Left lobe of liver (tissue), 2 donors: Measurements from ENCODE around the gene F7. TPM values are rescaled to one million over a fixed set of nuclear protein-coding genes. Genes with fewer than 3 reads are reported as not detected.
"Not testable (repeated sequence)": the region's sequence is repeated elsewhere in the genome, so short reads cannot be mapped to it uniquely, and the experiment has no call there.

Experiments
- ATAC-seq: fragments of 200-7000 bp; cut with Tn5 transposase; one replicate; pipeline ENCODE4 v1.9.1; 2020; ENCODE audit warnings: mild to moderate bottlenecking, moderate library complexity
- DNase-seq: peaks from one replicate; pipeline ENCODE4 v3.0.0-alpha.2; 2020; ENCODE audit warnings: low spot score
- total RNA-seq: library from RNA; stranded (reverse); gene quantifications from one replicate; pipeline ENCODE4 v1.2.1, GENCODE V29; 2021
- donor health status: DM: no; HTN: no; CAD: no; lungs with moderate emphysema.
- donor health status: DM: no; HTN: yes; CAD: no.

Gene F7
- total RNA-seq, 1 donor from 2014 or later, result 99.6 TPM

DNA sequence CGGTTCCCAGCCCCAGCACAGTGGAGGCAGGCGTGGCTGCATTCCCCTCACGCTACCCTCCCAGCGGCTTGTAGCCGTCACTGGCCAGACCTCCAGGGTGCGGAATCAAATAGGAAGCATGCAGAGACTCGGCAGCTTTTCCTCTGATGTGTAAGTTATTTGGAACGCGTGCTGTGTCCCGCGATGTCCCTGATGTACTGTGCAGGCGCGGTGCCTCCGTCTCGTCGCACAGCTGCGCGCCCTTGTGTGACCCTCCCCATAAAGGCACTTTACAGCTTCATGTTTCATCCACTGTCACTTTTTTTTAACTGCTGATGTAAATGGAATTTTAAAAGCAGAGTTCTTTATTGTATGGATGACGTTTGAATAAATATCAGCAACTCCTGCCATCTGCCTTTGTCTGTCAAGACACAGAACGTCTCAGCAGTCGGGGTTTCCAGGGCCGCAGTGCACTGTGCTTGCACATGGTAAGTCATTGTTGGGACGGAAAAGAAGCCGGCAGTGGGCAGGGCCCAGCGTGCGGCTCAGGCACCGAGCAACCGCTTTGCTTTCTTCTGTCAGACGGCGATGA lies 7.3 kb upstream of the F7 start:
- ATAC-seq (no peak), DNase-seq (no peak)

DNA sequence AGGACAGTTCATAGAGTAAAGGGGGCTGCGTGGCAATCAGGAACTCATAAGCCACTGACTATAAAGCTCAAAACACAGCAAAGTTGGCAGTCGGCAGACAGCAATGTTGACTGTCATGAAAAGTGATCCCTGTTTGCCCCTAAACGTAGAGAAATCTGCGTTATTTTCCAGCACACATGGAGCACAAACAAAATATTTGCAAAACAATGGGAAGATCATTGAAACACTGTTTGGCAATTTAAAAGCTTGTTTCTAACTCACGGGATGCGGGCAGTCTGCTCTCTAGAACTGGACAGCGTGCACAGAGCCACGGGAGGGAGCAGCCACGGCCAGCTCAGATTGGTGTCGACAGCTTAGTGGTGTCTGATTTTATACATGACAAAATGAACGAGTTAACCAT lies 6.4 kb upstream of the F7 start:
- ATAC-seq (no peak), DNase-seq (no peak)

DNA sequence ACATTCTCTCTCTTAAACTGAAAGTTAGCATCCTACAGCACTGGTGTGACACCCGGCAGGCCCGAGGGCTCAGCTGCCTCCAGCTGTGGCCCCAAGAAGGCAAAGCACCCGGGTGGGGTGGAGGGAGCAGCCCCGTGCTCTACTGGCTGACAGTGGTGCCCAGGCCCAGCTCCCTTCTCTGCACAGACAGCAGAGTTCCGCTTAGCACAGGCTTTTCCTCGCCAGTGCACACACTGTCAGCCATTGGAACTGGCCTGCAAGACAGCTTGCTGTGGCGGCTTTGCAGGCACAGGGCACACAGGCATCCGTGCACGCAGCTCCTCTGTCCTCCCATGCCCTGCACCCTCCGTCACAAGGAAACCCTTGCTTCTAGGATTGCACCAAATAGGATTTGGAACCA lies 3.3 kb upstream of the F7 start:
- ATAC-seq, DNase-seq: not testable (repeated sequence)

DNA sequence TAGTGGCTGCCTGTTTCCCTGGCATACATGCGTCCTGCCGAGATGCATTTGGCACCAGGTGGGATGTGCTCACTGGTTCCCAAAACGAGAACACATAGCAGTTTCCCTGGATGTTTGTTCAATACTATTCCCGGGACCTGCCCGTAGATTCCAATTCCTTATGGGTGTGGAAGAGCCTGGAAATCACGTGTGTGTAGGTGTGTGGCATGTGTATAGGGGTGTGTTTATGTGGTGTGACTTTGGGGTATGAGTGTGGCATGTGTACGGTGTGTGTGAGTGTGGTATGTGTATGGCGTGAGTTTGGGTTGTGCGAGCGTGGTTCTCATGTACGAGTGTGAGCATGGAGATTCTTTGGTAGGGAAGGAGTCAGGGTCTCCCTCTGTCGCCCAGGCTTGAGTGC lies 2.9 kb upstream of the F7 start:
- no peak for ATAC-seq
- no peak for DNase-seq

DNA sequence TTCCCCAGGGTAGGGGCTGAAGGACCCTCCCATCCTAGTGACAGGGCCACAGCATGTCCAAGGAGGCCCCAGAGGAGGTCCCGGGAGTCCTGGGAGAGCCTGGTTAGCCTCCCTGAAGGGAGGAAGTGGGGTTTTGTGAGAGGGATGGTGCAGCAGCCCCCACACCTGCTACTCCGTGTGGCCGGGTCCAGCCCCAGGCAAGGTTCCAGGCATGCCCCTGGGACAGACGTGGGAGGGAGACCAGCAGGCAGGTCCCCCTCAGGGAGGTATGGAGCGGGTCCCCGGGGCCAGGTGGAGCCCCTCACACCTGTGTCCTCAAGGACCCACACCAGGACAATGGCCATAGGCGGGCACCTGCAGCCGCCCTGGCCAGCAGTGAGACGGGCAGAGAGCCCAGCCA lies 1.9 kb upstream of the F7 start:
- DNase-seq (no peak), ATAC-seq (no peak)

DNA sequence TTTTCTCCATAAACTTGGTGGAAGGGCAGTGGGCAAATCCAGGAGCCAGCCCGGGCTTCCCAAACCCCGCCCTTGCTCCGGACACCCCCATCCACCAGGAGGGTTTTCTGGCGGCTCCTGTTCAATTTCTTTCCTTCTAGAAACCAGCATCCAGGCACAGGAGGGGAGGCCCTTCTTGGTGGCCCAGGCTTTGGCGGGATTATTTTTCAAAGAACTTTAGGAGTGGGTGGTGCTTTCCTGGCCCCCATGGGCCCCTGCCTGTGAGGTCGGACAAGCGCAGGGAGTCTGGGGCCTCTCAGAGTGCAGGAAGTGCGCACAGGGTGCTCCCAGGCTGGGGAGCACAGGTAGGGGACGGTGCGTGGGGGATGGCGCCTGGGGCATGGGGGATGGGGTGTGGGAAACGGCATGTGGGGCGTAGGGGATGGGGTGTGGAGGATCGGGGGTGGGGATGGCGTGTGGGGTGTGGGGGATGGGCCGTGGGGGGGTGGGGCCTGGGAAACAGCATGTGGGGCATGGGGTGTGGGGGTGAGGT lies 396 bp downstream of the F7 start:
- DNase-seq, result no peak
- ATAC-seq, result peak; percentile 36

DNA sequence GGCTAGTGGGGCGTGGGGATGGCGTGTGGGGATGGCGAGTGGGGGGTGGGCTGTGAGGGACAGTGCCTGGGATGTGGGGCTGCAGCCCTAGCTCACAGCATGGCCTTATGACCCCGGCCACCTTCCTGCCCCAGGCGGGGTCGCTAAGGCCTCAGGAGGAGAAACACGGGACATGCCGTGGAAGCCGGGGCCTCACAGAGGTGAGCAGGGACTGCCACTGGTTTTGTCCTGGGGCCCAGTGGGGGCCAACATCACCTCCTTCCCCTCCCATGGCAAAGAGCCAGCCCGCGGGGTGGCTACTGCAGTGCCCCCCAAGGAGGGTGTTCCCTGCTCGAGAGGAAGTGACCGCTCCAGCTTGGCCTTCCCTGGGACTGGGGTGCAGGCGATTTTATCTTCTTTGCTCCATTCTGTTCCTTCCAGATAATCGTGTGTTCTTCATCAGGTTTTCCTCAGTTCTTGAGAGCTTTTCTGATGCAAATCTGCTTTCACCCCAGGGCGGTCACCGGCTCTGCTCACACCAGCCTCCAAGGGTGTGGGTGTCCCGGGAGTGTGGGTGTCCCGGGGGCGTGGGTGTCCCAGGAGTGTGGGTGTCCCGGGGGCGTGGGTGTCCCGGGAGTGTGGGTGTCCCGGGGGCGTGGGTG lies 1.2 kb downstream of the F7 start:
- DNase-seq, result no peak
- ATAC-seq, result no peak

DNA sequence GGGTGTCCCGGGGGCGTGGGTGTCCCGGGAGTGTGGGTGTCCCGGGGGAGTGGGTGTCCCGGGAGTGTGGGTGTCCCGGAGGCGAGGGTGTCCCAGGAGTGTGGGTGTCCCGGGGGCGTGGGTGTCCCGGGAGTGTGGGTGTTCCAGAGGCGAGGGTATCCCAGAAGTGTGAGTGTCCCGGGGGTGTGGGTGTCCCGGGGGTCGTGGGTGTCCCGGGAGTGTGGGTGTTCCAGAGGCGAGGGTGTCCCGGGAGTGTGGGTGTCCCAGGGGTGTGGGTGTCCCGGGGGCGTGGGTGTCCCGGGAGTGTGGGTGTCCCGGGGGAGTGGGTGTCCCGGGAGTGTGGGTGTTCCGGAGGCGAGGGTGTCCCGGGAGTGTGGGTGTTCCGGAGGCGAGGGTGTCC lies 2.9 kb downstream of the F7 start:
- ATAC-seq, DNase-seq: not testable (repeated sequence)

DNA sequence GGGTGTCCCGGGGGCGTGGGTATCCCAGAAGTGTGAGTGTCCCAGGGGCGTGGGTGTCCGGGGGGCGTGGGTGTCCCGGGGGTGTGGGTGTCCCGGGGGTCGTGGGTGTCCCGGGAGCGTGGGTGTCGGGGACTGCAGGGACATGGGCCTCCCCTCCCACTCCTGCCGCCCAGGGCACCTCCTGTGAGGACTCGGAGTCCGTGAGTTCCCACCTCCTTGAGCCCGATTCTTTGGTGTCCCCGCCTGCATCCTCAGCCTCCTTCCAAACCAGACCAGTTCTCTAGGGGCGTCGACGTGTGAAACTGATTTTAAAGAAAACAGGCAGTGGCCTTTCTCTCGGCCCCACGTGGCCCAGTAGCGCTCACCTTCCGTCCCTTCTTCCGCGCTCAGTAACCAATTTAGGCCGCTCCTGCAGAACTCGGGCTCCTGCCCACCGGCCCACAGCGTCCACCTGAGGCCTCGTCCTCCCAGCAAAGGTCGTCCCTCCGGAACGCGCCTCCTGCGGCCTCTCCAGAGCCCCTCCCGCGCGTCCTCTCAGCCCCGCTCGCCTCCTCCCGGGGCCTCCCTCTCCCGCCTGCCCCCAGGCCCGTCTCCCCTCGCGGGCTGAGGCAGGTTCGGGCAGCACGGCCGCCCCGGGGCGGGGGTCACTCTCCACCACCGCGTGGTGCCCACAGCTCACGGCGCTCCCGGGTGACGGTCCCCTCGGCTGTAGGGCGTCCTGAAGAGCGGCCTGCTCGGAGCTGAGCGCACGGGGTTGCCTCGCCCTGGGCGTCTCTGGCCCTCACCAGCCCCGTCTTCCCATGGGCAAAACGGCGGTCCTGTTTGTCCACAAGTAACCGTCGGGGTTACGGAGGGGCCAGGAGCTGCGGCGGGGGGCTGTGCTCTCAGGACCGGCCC lies 3.8 kb downstream of the F7 start:
- ATAC-seq (no peak), DNase-seq (no peak)

DNA sequence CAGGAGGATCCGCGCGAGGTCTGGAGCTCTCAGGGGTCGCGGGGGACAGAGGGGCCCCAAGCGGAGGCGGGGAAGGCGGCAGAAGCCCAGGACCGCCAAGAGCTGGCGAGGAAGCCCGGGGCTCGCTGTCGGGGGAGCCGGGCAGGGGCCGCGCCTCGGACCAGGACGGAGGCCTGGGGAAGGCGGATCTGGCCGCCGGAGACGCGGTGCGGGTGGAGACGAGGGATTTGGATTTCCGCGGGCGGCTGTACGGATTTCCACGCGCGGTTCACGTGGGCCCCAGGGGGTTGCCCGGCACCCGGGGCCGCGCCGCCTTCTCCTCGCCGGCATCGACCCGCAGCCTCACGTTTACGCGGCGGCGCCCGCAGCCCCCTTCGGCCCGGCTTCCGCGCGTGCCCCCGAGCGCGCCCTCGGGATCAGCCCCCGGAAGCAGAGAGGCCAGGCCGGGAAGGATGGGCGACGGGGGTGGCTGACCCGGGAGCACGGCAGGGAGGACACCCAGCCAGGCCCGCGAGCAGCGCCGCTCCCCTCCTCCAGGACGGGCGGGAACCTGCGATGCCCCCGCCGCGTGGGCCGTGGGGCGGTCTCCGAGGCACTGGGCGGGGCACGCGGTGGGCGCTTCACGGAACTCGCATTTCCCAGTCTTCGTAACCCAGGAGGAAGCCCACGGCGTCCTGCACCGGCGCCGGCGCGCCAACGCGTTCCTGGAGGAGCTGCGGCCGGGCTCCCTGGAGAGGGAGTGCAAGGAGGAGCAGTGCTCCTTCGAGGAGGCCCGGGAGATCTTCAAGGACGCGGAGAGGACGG lies 4.7 kb downstream of the F7 start:
- DNase-seq (peak; percentile 38), ATAC-seq (no peak)

DNA sequence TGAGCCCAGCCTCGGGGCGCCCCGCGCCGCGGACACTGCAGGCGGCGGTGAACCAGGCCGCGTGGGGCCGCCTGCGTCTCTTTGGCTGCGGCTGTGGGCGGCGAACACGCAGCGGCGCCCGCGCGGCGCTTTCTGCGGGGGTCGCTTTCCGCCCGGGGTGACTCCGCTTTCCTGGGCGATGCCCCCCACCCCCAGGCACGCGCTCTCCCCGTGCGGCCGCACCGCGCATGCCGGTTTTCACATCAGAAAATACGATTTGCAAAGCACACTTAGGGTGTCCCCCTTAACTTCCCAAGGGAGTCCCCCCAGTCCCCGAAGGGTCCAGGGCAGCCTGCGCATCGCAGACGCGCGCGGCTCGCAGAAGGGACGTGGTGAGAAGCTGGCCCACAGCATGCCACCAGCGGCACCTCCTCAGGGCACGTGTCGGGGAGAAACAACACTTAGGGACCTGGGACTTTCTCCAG lies 5.3 kb downstream of the F7 start:
- ATAC-seq (no peak), DNase-seq (peak; percentile 40)

DNA sequence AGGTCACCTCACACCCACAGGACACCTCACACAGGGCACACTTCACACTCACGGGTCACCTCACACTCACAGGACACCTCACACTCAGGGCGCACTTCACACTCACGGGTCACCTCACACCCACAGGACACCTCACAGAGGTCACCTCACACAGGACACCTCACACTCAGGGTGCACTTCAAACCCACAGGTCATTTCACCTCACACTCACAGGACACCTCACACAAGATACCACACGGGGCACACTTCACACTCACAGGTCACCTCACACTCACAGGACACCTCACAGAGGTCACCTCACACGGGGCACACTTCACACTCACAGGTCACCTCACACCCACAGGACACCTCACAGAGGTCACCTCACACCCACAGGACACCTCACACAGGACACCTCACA lies 6.2 kb downstream of the F7 start:
- ATAC-seq, result not testable (repeated sequence)
- DNase-seq, result peak; percentile 33

DNA sequence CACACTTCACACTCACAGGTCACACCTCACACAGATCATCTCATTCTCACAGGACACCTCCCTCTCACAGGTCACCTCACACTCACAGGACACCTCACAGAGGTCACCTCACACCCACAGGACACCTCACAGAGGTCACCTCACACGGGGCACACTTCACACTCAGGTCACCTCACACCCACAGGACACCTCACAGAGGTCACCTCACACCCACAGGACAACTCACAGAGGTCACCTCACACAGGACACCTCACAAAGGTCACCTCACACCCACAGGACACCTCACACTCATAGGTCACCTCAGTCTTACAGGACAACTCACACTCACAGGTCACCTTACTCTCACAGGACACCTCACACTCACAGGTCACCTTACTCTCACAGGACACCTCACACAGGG lies 6.9 kb downstream of the F7 start:
- peak; percentile 14 for DNase-seq

DNA sequence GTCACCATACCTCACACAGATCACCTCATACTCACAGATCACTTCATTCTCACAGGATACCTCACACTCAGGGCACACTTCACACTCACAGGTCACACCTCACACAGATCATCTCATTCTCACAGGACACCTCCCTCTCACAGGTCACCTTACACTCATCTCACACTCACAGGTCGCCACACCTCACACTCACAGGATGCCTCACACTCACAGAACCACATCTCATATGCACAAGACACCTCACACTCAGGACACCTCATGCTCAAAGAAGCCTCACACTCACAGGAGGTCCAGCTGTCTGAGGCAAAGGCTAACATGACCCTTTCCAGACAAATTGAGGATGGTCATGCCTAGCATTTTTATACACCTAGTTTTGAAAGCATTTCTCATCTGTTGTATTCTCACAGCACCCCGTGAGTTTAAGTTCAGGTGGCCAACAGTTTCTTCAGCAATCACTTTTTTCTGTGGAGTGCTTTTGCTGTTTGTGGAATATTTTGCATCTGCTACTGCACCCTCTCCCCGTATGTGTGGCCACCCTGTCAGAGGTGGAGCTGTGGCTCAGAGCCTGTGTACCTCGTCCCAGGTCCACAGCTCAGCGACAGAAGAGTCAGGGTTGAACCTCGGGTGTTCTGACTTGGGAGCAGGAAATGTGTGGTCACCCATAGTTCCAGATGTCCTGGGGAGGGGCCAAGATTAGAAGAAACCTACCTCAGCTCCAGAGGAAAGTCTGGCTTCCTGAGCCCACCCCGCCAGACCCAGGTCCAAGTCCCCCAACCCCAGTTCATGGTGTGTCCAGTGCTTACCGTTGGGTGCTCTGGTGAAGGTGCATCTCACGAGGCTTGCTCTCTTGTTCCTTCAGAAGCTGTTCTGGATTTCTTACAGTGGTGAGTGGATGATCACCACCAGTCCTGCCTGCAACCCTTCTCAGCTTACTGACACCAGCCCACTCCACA lies 7.6 kb downstream of the F7 start:
- DNase-seq (peak; percentile 33), ATAC-seq (peak; percentile 47)

More for the DNA sequence above, 6.9 kb downstream of the F7 start:
- not testable (repeated sequence) for ATAC-seq

DNA sequence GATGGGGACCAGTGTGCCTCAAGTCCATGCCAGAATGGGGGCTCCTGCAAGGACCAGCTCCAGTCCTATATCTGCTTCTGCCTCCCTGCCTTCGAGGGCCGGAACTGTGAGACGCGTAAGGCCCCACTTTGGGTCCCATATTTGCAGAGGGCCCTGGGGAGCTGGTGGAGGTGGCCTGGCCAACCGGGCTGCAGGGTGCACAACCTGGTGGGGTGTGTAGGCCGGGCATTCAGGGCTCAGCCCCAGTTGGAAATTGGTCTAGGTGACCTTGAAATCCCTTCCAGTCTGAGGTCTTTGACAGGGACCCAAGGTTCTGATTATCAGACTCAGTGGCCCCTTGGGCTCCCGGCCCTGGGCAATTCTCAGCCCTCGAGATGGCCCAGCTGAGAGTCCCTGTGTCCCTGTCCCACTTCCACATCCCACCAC lies 8.3 kb downstream of the F7 start:
- DNase-seq, result peak; percentile 31
- ATAC-seq, result no peak

DNA sequence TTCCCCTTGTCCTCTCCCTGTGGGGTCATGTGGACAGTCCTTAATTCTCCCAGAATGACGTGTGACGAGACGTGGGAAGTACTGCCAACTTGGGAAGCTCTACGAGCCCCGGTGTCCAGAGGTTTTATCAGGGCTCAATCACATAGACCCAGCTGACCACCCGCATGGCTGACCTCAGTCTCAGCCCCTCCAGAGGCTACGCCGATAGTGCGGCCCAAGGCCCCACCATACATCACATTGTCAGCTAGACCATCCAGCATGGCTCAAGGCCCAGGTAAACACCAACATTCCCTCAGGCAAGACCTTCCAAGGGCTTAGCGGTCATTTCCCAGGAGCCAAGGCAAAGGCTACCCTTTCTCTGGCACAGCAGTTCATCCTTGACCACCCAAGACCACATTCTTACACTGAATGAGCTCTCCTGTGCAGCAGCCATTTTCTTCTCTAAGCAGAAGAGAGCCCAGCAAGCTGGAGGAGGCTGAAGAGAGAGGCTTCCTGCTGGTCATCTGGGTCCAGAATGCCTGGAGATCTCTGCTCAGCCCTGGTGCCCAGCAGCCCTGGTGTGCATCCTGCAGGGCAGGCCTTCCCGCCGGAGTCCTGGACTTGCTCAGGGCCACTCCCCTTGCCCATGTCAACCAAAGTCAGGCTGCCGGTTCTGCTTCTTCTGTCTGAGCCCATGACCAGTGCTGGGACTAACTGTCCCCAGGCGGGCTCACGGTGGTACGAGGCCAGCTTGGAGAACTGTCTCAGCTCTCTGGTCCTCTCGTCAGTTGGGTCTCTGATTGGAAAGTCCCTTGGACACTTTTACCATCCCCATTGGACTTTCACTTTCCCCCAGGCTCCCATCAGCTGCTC lies 9.1 kb downstream of the F7 start:
- ATAC-seq (no peak), DNase-seq (peak; percentile 21)

DNA sequence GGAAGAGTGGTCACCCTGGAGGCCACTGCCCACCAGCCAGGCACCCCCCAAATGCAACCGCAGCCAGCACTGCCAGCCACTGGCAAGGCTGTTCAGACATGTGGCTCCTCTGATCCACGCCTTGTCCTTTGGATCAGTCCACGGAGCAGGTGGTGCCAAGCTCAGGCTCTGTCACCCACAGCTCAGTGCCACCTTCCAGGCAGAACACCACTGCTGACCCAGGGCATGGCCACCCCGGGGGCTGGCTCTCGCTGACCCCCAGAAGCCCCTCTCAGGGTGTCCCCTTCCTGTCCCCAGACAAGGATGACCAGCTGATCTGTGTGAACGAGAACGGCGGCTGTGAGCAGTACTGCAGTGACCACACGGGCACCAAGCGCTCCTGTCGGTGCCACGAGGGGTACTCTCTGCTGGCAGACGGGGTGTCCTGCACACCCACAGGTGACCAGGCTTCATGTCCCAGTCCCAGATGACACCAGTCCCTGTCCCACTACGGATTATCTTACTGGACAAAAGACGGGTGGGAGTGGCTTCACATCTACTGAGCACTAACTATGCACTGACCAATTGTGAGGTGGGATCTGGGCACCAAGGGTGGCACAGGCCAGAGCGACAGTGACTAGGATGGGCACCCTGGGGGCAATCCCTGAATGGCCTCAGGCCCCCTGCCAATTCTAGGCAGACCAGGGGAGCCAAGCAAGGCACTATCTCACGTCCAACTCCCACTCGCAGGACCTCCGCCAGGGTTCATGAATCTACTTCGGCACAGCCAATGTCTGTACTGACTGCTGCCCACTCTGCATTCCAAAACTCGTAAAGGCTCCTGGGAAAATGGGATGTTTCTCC lies 10.0 kb downstream of the F7 start:
- DNase-seq (peak; percentile 42), ATAC-seq (no peak)
